OCI-LY7 (cell line): ENCODE results near the gene HEATR9.

ENCODE experiments used
- EZH2phosphoT487 ChIP-seq: fragments of 200-600 bp; sonication (generic); IDR thresholded peaks from 2 replicates; pipeline ENCODE4 v1.6.1; 2018; ENCODE audit warnings: low read depth, borderline replicate concordance, mild to moderate bottlenecking, mixed run types, antibody characterized with exemption, low read length, moderate library complexity, mixed read lengths
- TF ChIP-seq, protein P1 (sequence below): fragments of 200-600 bp; sonication (generic); conservative IDR thresholded peaks from 2 replicates; pipeline ENCODE4 v1.5.1; 2014; ENCODE audit warnings: mild to moderate bottlenecking, antibody characterized with exemption, low read length, moderate library complexity, mixed read lengths

DNA sequence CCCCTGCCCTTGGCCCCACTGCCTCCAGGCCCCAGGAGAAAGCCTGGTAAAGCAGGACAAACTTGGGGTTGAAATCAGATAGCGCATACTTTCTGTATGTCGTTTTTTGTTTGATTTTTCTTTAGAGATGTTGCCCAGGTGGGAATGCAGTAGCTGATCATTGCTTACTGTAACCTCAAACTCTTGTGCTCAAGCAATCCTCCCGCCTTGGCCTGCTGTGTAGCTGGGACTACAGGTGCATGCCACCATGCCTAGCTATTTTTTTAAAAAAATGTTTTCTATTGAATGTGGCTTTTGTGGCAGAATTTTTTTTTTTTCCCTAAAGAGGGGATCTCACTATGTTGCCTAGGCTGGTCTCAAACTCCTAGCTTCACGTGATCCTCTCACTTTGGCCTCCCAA, 22.6 kb upstream of the HEATR9 start:
- TF ChIP-seq, protein P1, sequence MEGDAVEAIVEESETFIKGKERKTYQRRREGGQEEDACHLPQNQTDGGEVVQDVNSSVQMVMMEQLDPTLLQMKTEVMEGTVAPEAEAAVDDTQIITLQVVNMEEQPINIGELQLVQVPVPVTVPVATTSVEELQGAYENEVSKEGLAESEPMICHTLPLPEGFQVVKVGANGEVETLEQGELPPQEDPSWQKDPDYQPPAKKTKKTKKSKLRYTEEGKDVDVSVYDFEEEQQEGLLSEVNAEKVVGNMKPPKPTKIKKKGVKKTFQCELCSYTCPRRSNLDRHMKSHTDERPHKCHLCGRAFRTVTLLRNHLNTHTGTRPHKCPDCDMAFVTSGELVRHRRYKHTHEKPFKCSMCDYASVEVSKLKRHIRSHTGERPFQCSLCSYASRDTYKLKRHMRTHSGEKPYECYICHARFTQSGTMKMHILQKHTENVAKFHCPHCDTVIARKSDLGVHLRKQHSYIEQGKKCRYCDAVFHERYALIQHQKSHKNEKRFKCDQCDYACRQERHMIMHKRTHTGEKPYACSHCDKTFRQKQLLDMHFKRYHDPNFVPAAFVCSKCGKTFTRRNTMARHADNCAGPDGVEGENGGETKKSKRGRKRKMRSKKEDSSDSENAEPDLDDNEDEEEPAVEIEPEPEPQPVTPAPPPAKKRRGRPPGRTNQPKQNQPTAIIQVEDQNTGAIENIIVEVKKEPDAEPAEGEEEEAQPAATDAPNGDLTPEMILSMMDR = no peak
- no peak for TF ChIP-seq EZH2phosphoT487
